Endodermal cell (in vitro differentiated cells): ENCODE data around the gene NOXA1. TPM values are rescaled to one million over a fixed set of nuclear protein-coding genes. Genes with fewer than 3 reads are reported as not detected.

ENCODE experiments used
- DNase-seq: peaks from one replicate; pipeline ENCODE4 v3.0.0-alpha.2; 2017
- H3K27ac ChIP-seq: 2 replicates; pipeline ENCODE4 v1.5.1; 2013; ENCODE audit warnings: mild to moderate bottlenecking, low read depth, low read length, moderate library complexity
- H3K27me3 ChIP-seq: 2 replicates; pipeline ENCODE4 v1.6.1; 2013; ENCODE audit warnings: mild to moderate bottlenecking, low read length, moderate library complexity; ENCODE audit not compliant: insufficient read depth, control insufficient read depth, poor library complexity, severe bottlenecking
- H3K36me3 ChIP-seq: 2 replicates; pipeline ENCODE4 v1.7.0; 2013; ENCODE audit warnings: mild to moderate bottlenecking, low read length, moderate library complexity; ENCODE audit not compliant: control insufficient read depth, insufficient read depth
- H3K4me1 ChIP-seq: one replicate; pipeline ENCODE4 v1.7.0; 2013; ENCODE audit warnings: low read length; ENCODE audit not compliant: control insufficient read depth, insufficient read depth
- H3K4me3 ChIP-seq: 2 replicates; pipeline ENCODE4 v1.5.1; 2013; ENCODE audit warnings: mild to moderate bottlenecking, low read length, moderate library complexity
- H3K9ac ChIP-seq: 2 replicates; pipeline ENCODE4 v1.6.1; 2013; ENCODE audit warnings: mild to moderate bottlenecking, low read length, moderate library complexity; ENCODE audit not compliant: poor library complexity, severe bottlenecking; ENCODE audit errors: extremely low read depth
- H3K9me3 ChIP-seq: 2 replicates; pipeline ENCODE4 v1.6.1; 2013; ENCODE audit warnings: mild to moderate bottlenecking, low read length, moderate library complexity; ENCODE audit not compliant: control insufficient read depth
- H3K27ac Mint-ChIP-seq: 2 replicates; pipeline ENCODE4 v1.8.0; 2020; ENCODE audit warnings: mixed read lengths
- H3K27me3 Mint-ChIP-seq: 2 replicates; pipeline ENCODE4 v1.8.0; 2021; ENCODE audit warnings: mild to moderate bottlenecking, mixed read lengths; ENCODE audit not compliant: insufficient read depth
- H3K36me3 Mint-ChIP-seq: 2 replicates; pipeline ENCODE4 v1.8.0; 2020; ENCODE audit warnings: low read depth, mixed read lengths
- H3K4me1 Mint-ChIP-seq: 2 replicates; pipeline ENCODE4 v1.8.0; 2020; ENCODE audit warnings: mixed read lengths
- H3K4me3 Mint-ChIP-seq: 2 replicates; pipeline ENCODE4 v1.8.0; 2020; ENCODE audit warnings: mild to moderate bottlenecking, moderate library complexity, mixed read lengths
- H3K9me3 Mint-ChIP-seq: 2 replicates; pipeline ENCODE4 v1.8.0; 2020; ENCODE audit warnings: mild to moderate bottlenecking, mixed read lengths
- CTCF ChIP-seq: fragments of 200-600 bp; sonication (generic); conservative IDR thresholded peaks from 2 replicates; pipeline ENCODE4 v1.5.0; 2021; ENCODE audit warnings: antibody characterized with exemption, mild to moderate bottlenecking
- WGBS, 2 experiments: methylation state at CpG; one replicate each; pipeline versions ENCODE4 v1.1.5 to v1.1.7; 2013; ENCODE audit warnings: missing lambda C conversion rate in 2 of 2, mixed read lengths in 1 of 2; ENCODE audit not compliant: insufficient coverage in 1 of 2, insufficient read length in 1 of 2; 5-methylcytosine and 5-hydroxymethylcytosine counted together
- total RNA-seq, 2 donors: library from RNA; stranded (reverse); fragmentation: NEBNext Ultra II Directional in 1 of 2; extraction: Animal tissue kit (Norgen Biotek cat#: 25700) in 1 of 2; gene quantifications; 2 replicates in 1 of 2; 3 replicates in 1 of 2; pipeline ENCODE4 v1.2.1, GENCODE V29; 2021

Gene NOXA1
- total RNA-seq, 2 donors from 2014 or later: 5.0 to 5.9 TPM

GRCh38 chr9:137439158-137439714 is 16.0 kb downstream of the NOXA1 start:
- 79 to 88% methylated on average over 14 to 18 of the region's 18 CpGs for WGBS, 2 experiments
- Mint-ChIP-seq H3K36me3 (no peaks in the 10 kb centered on the region), H3K27ac (no peak overlapping the region), H3K4me3 (no peak overlapping the region), H3K27me3 (peaks cover 17% of the 10 kb centered on the region), H3K4me1 (peaks cover 2% of the 10 kb centered on the region), H3K9me3 (no peaks in the 10 kb centered on the region)
- no peak overlapping the region for H3K9ac ChIP-seq
- no peaks in the 10 kb centered on the region for H3K9me3 ChIP-seq
- no peak overlapping the region for H3K27ac ChIP-seq
- TF ChIP-seq CTCF: no peak
- peaks cover 9% of the 10 kb centered on the region for H3K27me3 ChIP-seq
- no peaks in the 10 kb centered on the region for H3K36me3 ChIP-seq
- H3K4me3 ChIP-seq: no peak overlapping the region
- no peaks in the 10 kb centered on the region for H3K4me1 ChIP-seq
- no peak for DNase-seq

- Histone ChIP-seq H3K36me3 (no peaks in the 10 kb centered on the region), H3K9ac (no peak within 1 kb of the TSS), H3K9me3 (no peaks in the 10 kb centered on the region), H3K27me3 (peaks cover 9% of the 10 kb centered on the region), H3K4me3 (peak within 1 kb of the TSS; percentile 29), H3K4me1 (no peaks in the 10 kb centered on the region), H3K27ac (no peak within 1 kb of the TSS)
- peak within 1 kb of the TSS; percentile 48 for H3K4me3 Mint-ChIP-seq
- WGBS, 2 experiments: 1 to 4% methylated on average over 11 to 49 of the region's 62 CpGs
- H3K36me3 Mint-ChIP-seq: no peaks in the 10 kb centered on the region
- peaks cover 5% of the 10 kb centered on the region for H3K4me1 Mint-ChIP-seq
- peak; percentile 94 for DNase-seq
- H3K27ac Mint-ChIP-seq: no peak within 1 kb of the TSS
- H3K9me3 Mint-ChIP-seq: no peaks in the 10 kb centered on the region
- no peak for TF ChIP-seq CTCF
- H3K27me3 Mint-ChIP-seq: peaks cover 18% of the 10 kb centered on the region
These were observed 18.2 kb downstream of the NOXA1 start, which contains the start of gene ENTPD8 for GRCh38 chr9:137441289-137441934. Gene ENTPD8, minus strand, starts transcription at chr9:137441357. Its CDS starts 3,072 bp downstream, at chr9:137438285.

- Histone ChIP-seq H3K4me1 (no peaks in the 10 kb centered on the region), H3K36me3 (no peaks in the 10 kb centered on the region), H3K4me3 (no peak overlapping the region), H3K27me3 (peaks cover 9% of the 10 kb centered on the region), H3K9me3 (no peaks in the 10 kb centered on the region), H3K9ac (no peak overlapping the region), H3K27ac (no peak overlapping the region)
- peaks cover 18% of the 10 kb centered on the region for H3K27me3 Mint-ChIP-seq
- H3K4me3 Mint-ChIP-seq: peak overlapping the region; percentile 48
- peaks cover 5% of the 10 kb centered on the region for H3K4me1 Mint-ChIP-seq
- no peaks in the 10 kb centered on the region for H3K9me3 Mint-ChIP-seq
- no peak for DNase-seq
- H3K36me3 Mint-ChIP-seq: no peaks in the 10 kb centered on the region
- WGBS, 2 experiments: 14 to 28% methylated on average over 1 to 5 of the region's 7 CpGs
- no peak for TF ChIP-seq CTCF
- no peak overlapping the region for H3K27ac Mint-ChIP-seq
These were observed 18.7 kb downstream of the NOXA1 start for GRCh38 chr9:137441935-137442321.
